GM21619 (cell line): ENCODE measurements around the gene PRIMA1.

ENCODE experiments used
- ATAC-seq: cut with Tn5 transposase; IDR thresholded peaks from one replicate; pipeline ENCODE4 v1.9.1; 2021; ENCODE audit not compliant: unreplicated experiment

PRIMA1 gene

GRCh38 chr14:93685121-93685895 is 103.0 kb downstream of the PRIMA1 start:
- ATAC-seq = no peak

- ATAC-seq = no peak
These were observed 105.1 kb downstream of the PRIMA1 start for GRCh38 chr14:93683226-93683625.

- no peak for ATAC-seq
These were observed 105.8 kb downstream of the PRIMA1 start for GRCh38 chr14:93682459-93682858.

- no peak for ATAC-seq
These were observed 111.8 kb downstream of the PRIMA1 start for GRCh38 chr14:93676416-93676958.

- ATAC-seq = no peak
These were observed 112.6 kb downstream of the PRIMA1 start for GRCh38 chr14:93675651-93676050.

- no peak for ATAC-seq
These were observed 113.9 kb downstream of the PRIMA1 start for GRCh38 chr14:93674343-93674742.

- no peak for ATAC-seq
These were observed 118.7 kb downstream of the PRIMA1 start for GRCh38 chr14:93669632-93670031.
